GM18858 (cell line): ENCODE data around the gene JKAMP.
"Not testable (repeated sequence)": the region's sequence is repeated elsewhere in the genome, so short reads cannot be mapped to it uniquely, and the experiment has no call there.

Source experiments
- ATAC-seq: cut with Tn5 transposase; IDR thresholded peaks from one replicate; pipeline ENCODE4 v1.9.1; 2021; ENCODE audit not compliant: unreplicated experiment

JKAMP gene, protein sequence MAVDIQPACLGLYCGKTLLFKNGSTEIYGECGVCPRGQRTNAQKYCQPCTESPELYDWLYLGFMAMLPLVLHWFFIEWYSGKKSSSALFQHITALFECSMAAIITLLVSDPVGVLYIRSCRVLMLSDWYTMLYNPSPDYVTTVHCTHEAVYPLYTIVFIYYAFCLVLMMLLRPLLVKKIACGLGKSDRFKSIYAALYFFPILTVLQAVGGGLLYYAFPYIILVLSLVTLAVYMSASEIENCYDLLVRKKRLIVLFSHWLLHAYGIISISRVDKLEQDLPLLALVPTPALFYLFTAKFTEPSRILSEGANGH

DNA sequence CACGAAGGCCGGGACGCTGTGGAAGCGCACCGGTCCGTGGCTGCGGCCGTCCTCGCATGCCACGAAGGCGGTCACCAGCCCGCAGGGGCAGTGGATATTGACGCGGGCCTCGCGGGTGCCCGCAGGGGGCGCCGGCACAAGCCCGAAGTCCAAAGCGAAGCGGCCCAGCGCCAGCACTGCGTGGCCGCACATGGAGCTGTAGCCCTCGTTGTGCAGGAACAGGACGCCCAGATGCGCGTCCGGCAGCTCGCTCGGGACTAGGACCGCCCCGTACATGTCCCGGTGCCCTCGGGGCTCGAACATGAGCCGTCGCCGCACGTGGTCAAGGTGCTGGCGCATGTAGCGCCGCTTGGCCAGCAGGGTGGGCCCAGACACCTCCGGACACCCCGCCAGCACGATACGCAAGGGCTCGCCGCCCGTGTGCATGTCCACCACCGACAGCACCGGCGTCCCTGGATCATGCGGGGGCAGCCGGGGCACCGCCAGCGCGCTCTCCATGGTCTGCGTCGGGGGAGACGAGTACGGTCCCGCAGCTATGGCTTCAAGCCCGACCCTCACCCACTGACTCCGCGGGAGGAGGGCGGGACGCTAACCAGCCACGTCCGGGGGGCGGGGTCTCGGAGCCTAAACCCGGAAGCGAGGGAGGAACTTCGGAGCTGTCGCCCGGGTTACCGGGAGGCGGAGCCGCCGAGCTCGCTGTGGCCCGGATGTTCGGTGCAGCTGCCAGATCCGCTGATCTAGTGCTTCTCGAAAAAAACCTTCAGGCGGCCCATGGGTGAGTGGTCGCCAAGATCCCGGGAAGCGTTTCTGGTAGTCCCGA, at the start of gene JKAMP, which contains the start of gene L3HYPDH:
Gene JKAMP (plus strand): TSS at position 699 of the 820 bp plus-strand sequence. CDS start 73 bp downstream, at position 772.
Gene L3HYPDH (minus strand): TSS at position 590 of the 820 bp plus-strand sequence. CDS start 92 bp downstream, at position 498.
- ATAC-seq = peak; percentile 64

GRCh38 chr14:59435101-59435500, 49.2 kb upstream of the JKAMP start:
- ATAC-seq = no peak

GRCh38 chr14:59435987-59436386, 48.3 kb upstream of the JKAMP start:
- ATAC-seq = no peak

GRCh38 chr14:59438195-59438647, 46.1 kb upstream of the JKAMP start:
- no peak for ATAC-seq

- no peak for ATAC-seq
Measured at GRCh38 chr14:59439256-59439965, 44.9 kb upstream of the JKAMP start.

DNA sequence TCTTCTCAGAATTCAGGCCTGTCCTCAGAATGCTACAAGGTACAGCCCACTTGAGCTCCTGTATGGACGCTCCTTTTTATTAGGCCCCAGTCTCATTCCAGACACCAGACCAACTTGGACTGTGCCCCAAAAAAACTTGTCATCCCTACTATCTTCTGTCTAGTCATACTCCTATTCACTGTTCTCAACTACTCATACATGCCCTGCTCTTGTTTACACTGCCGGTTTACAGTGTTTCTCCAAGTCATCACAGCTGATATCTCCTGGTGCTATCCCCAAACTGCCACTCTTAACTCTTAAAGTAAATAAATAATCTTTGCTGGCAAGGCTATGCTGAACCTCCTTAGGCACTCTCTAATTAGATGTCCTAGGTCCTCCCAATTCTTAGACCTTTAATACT, 35.6 kb upstream of the JKAMP start:
- ATAC-seq = not testable (repeated sequence)

GRCh38 chr14:59450716-59451115, 33.6 kb upstream of the JKAMP start:
- ATAC-seq = no peak

DNA sequence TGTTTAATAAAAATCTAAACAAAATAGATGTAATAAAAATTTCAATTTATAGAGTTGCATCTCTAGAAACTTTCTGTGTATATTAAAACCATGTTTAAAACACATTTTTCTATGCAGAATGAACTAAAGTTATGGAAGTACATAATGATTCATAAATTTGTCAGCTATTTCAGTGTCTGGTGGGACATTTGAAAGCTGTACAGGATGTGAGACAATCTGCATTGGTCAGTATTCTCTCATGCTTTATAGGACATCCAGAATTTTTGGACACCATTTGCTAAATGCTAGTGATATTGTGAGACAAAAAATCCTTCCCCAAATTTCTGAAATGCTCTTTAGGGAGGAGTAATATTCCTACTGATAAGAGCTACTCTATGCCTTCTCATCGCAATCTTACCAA, 32.5 kb upstream of the JKAMP start:
- no peak for ATAC-seq

- ATAC-seq = no peak
Measured at GRCh38 chr14:59454139-59454538, 30.2 kb upstream of the JKAMP start.

DNA sequence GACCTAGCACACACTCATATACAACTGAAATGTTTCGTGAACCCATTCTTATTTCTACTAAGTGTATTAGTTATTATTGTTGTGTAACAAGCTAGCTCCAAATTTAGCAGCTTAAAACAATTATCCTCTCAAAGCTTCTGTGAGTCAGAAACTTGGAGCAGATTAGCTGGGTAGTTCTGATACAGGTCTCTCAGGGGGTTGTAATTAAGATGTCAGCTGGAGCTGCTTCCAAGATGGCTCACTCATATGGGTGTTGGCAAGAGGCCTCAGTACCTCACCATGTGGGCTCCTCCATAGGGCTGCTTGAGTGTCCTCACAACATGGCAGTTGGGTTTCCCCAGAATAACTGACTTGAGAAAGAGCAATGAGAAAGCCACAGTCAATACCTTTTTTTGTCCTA, 28.9 kb upstream of the JKAMP start:
- no peak for ATAC-seq

- no peak for ATAC-seq
Measured at GRCh38 chr14:59458486-59458885, 25.8 kb upstream of the JKAMP start.

GRCh38 chr14:59460378-59460777, 23.9 kb upstream of the JKAMP start:
- ATAC-seq = no peak

GRCh38 chr14:59461891-59462290, 22.4 kb upstream of the JKAMP start:
- no peak for ATAC-seq

DNA sequence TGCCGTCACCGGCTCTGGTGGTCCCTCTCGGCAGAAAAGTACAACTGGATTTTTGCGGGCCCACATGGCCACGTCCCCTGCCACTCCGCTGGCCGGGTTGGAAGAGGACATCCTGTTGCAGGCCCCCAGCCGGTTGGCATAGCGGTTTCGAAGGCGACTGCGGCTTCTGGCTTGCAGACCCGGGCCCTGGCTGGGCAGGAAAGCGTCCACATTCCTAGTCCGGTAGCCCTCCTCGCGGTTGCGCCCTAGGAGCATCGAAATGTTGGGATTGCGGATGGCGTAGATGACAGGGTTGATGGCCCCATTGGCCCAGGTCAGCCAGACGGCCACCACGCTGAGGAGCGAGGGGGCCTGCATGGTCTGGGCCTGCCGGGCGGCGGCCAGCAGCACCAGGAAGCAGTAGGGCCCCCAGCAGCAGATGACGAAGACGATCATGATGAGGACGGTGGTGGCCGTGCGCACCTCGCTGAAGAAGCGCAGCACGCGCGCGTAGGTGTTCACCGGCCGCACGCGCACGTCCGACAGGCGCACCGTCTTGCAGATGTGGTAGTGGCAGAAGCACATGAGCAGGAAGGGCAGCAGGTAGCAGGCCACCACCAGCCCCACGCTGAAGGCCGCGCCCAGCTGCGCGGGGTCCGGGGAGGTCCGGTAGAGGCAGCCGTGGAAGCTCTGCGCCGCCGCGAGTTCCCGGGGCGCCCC, 20.4 kb upstream of the JKAMP start:
- ATAC-seq = peak; percentile 11

GRCh38 chr14:59464486-59465315, 19.6 kb upstream of the JKAMP start:
- peak; percentile 33 for ATAC-seq

DNA sequence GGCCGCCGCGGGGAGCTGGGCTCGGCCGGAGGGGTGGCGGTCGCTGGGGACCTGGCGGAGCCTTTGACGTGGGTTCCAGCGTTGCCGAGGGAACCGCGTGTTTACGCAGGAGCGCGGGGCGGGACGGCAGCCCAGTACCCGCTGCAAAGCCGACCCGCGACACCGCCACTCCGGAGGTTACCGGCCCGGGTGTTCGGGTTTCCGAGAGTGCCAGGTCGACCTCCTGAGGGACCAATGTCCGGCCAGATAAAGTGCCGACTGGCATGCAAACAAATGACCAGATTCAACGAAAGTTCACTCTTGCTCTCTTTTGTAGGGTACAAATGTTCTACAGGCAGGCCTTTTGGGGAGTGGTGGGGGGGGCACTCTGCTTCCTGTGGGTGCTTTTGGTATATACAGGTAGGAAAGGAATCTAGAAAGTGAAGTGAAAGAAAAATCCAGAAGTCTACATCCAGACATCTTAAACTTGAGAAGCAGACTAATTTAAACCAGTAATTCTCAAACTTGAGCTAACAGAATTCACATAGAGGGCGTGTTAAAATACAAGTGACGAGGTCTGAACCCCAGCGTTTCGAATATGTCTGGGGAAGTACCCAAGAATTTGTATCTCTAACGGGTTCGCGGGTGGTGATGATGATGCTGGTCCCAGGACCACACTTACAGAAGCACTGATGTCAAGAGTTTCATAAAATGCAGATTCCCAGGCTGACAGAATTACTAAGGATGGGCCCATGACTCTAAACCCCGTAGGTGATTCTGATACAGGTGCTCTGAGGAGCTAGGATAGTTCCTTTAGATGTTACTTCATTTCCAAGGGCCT, 18.8 kb upstream of the JKAMP start, which contains the start of gene GPR135:
Gene GPR135 (minus strand): TSS at position 65 of the 820 bp plus-strand sequence. CDS start 154 bp downstream, outside the sequence.
- ATAC-seq = peak; percentile 24

DNA sequence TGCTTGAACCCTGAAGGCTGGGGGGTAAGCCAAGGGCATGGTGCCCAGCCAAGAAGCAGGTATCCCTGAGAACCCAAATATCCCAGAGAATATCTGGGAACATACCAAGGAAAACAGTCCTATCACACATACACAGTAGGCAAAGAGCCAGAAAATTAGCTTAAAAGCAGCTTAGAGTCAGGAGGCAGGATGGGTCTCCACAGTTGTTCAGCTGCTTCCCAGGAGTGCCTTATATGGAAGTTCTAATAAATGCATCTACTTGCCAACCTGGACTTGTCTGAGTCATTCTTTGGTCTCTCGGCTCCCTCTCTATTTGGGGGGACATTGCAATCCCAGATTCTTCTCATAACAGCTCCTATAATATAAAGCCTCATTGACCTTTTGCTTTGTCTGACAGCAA, 10.1 kb upstream of the JKAMP start:
- no peak for ATAC-seq

DNA sequence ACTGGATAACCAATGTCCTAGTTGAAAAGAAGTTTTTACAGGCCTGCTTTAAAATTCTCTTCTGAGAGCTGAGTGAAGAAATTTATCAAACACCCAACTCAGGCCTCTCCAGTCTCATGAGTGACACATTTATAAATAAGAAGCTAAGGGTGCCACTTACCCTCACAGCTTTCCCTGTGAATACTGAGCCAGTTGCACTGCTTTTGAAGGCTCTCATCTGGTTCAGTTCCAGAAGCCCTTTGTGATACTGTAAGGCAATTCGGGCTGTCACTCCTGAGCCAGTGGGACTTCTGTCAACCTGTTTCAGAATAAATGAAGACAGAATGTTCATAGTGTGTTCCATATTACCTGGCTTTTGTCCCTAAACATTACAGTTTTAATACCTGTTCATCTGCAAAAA, 8.6 kb upstream of the JKAMP start:
- ATAC-seq = no peak

- no peak for ATAC-seq
Measured at GRCh38 chr14:59478540-59478939, 5.8 kb upstream of the JKAMP start.
